ENCODE measurements around the gene FHL2. TPM values are rescaled to one million over a fixed set of nuclear protein-coding genes. Genes with fewer than 3 reads are reported as not detected.

Gene FHL2
- total and polyA plus RNA-seq, 2 of the 13 experiments (the other 11 are each of a cell fraction or from before 2014, with no cell fraction given) = 1.9 to 74.8 TPM

DNA sequence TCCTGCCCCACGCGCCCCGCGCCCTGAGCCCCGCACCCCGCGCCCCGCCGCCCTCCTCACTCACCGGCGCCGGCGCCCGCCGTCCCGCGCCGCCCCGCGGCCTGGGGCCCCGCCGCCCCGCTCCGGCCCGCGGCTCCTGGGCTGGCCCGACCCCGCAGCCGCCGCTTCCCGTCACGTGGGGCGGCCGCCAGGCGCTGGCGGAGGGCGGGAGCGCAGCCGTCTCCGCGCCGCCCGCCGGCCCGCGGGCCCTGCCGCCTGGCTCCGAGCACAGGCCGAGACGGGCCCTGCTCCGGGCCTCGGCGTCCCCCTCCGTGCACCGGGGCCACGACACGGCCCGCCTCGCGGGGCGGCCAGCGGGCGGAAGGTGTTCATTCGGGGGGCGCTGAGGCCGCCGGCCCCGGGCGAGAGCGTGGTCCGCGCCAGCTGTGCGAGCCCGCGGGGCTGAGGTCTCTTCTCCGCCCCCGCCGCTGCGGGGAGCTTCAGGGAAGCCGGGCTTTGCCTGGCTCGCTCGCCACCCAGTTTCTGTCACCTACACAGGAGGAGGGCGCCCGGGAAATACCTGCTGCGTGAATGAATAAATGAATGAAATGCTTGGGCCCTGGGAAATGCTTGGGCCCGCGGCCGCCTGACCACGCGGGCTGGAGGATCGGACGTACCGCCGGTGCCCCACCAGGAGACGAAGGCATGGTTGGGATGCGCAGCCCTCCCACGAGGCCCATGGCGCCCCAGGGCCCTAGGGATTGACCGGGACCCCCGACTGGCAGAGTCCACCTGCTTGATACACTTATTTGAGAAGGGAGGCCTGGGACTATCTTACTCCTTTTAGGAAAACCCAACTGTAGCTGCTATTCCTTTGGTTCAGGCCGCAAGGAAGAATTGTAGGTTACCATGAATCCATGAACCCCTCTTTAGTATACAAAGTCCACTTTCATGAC is 69.0 kb downstream of the FHL2 start, which contains the start of gene TGFBRAP1 (continued):
- TF ChIP-seq, protein P1, sequence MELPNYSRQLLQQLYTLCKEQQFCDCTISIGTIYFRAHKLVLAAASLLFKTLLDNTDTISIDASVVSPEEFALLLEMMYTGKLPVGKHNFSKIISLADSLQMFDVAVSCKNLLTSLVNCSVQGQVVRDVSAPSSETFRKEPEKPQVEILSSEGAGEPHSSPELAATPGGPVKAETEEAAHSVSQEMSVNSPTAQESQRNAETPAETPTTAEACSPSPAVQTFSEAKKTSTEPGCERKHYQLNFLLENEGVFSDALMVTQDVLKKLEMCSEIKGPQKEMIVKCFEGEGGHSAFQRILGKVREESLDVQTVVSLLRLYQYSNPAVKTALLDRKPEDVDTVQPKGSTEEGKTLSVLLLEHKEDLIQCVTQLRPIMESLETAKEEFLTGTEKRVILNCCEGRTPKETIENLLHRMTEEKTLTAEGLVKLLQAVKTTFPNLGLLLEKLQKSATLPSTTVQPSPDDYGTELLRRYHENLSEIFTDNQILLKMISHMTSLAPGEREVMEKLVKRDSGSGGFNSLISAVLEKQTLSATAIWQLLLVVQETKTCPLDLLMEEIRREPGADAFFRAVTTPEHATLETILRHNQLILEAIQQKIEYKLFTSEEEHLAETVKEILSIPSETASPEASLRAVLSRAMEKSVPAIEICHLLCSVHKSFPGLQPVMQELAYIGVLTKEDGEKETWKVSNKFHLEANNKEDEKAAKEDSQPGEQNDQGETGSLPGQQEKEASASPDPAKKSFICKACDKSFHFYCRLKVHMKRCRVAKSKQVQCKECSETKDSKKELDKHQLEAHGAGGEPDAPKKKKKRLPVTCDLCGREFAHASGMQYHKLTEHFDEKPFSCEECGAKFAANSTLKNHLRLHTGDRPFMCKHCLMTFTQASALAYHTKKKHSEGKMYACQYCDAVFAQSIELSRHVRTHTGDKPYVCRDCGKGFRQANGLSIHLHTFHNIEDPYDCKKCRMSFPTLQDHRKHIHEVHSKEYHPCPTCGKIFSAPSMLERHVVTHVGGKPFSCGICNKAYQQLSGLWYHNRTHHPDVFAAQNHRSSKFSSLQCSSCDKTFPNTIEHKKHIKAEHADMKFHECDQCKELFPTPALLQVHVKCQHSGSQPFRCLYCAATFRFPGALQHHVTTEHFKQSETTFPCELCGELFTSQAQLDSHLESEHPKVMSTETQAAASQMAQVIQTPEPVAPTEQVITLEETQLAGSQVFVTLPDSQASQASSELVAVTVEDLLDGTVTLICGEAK (IDR thresholded peaks at IDR 0.05) = no peak
- TF ChIP-seq, protein P1 (CRISPR knock-in tag; IDR thresholded peaks at IDR 0.05) = peak; percentile 86
- TF ChIP-seq HOXA5 (CRISPR knock-in tag; IDR thresholded peaks at IDR 0.05) (0 out of 2 replicates have a peak, but pooled peaks have one; percentile 68), ZNF891 (CRISPR knock-in tag; IDR thresholded peaks at IDR 0.05) (peak; percentile 95), ZFP90 (CRISPR knock-in tag; IDR thresholded peaks at IDR 0.05; ENCODE audit: borderline replicate concordance) (peak; percentile 94), FLYWCH1 (CRISPR knock-in tag; IDR thresholded peaks at IDR 0.05) (no peak), SALL1 (CRISPR knock-in tag; IDR thresholded peaks at IDR 0.05) (peak; percentile 84), AGO1 (IDR thresholded peaks at IDR 0.05; ENCODE audit: low read depth, low read length, poor library complexity, severe bottlenecking) (peak; percentile 76), ZFY (CRISPR knock-in tag; IDR thresholded peaks at IDR 0.05) (peak; percentile 94), HOXA3 (CRISPR knock-in tag; IDR thresholded peaks at IDR 0.05) (peak; percentile 55; the same call in 1 of the 2 replicates), ELF1 (CRISPR knock-in tag; IDR thresholded peaks at IDR 0.05) (0 out of 2 replicates have a peak, but pooled peaks have one; percentile 22)
- TF ChIP-seq, protein P2, sequence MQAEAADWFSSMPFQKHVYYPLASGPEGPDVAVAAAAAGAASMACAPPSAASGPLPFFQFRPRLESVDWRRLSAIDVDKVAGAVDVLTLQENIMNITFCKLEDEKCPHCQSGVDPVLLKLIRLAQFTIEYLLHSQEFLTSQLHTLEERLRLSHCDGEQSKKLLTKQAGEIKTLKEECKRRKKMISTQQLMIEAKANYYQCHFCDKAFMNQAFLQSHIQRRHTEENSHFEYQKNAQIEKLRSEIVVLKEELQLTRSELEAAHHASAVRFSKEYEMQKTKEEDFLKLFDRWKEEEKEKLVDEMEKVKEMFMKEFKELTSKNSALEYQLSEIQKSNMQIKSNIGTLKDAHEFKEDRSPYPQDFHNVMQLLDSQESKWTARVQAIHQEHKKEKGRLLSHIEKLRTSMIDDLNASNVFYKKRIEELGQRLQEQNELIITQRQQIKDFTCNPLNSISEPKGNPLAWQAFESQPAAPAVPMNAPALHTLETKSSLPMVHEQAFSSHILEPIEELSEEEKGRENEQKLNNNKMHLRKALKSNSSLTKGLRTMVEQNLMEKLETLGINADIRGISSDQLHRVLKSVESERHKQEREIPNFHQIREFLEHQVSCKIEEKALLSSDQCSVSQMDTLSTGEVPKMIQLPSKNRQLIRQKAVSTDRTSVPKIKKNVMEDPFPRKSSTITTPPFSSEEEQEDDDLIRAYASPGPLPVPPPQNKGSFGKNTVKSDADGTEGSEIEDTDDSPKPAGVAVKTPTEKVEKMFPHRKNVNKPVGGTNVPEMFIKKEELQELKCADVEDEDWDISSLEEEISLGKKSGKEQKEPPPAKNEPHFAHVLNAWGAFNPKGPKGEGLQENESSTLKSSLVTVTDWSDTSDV (CRISPR knock-in tag; IDR thresholded peaks at IDR 0.05) = peak; percentile 76; the same call in 1 of the 2 replicates
- TF ChIP-seq, protein P3, sequence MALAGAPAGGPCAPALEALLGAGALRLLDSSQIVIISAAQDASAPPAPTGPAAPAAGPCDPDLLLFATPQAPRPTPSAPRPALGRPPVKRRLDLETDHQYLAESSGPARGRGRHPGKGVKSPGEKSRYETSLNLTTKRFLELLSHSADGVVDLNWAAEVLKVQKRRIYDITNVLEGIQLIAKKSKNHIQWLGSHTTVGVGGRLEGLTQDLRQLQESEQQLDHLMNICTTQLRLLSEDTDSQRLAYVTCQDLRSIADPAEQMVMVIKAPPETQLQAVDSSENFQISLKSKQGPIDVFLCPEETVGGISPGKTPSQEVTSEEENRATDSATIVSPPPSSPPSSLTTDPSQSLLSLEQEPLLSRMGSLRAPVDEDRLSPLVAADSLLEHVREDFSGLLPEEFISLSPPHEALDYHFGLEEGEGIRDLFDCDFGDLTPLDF (CRISPR knock-in tag; IDR thresholded peaks at IDR 0.05) = peak; percentile 76; the same call in 1 of the 2 replicates

Measured in HepG2 (cell line).